ENCODE data around the gene OXLD1.

The OXLD1 gene

DNA sequence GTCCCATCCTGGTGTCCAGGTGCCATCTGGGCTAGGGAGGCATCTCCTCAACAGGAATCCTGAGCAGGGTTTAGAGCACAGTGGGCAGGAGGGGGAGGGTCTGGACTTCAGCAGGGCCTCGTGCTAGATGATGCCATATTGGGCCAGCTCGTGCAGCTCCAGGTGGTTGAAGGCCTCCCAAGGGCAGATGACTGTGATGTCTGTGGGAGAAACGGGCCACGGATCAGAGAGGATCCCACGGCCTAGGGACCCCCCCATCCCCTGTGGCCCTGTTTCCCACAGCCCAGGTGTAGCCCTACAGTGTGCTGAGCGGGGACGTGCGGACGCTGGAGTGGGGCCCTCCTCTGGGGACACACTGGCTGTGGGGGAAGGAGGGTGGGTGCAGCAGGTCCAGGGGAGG lies 15.5 kb downstream of the OXLD1 start:
- H3K4me3 Mint-ChIP-seq, result no peak overlapping the region
- no peaks in the 10 kb centered on the region for H3K9me3 Mint-ChIP-seq
- H3K36me3 Mint-ChIP-seq, result no peaks in the 10 kb centered on the region
- peaks cover 13% of the 10 kb centered on the region for H3K4me1 Mint-ChIP-seq
- no peak overlapping the region for H3K27ac Mint-ChIP-seq
- peaks cover 13% of the 10 kb centered on the region for H3K27me3 Mint-ChIP-seq

DNA sequence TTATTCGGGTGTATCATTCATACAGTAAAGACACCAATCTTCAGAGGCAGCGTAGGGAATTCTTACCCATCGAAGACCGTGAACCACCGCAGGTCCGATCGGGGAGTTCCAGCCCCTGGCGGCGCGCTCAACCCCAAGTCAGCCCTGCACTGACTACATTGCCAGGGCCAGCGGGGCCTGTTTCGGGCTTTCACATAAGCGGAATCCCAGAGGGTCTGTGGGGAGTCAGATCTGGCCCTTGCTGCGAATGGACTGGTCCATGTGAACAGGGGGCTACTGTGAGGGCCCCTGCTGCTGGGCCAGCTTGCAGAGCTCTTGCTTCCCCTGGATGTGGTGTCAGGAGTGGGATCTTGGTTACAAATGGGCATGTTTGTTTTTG lies 17.7 kb downstream of the OXLD1 start:
- Mint-ChIP-seq H3K4me1 (peaks cover 11% of the 10 kb centered on the region), H3K4me3 (no peak overlapping the region), H3K27me3 (peaks cover 13% of the 10 kb centered on the region), H3K9me3 (no peaks in the 10 kb centered on the region), H3K36me3 (no peaks in the 10 kb centered on the region), H3K27ac (no peak overlapping the region)

DNA sequence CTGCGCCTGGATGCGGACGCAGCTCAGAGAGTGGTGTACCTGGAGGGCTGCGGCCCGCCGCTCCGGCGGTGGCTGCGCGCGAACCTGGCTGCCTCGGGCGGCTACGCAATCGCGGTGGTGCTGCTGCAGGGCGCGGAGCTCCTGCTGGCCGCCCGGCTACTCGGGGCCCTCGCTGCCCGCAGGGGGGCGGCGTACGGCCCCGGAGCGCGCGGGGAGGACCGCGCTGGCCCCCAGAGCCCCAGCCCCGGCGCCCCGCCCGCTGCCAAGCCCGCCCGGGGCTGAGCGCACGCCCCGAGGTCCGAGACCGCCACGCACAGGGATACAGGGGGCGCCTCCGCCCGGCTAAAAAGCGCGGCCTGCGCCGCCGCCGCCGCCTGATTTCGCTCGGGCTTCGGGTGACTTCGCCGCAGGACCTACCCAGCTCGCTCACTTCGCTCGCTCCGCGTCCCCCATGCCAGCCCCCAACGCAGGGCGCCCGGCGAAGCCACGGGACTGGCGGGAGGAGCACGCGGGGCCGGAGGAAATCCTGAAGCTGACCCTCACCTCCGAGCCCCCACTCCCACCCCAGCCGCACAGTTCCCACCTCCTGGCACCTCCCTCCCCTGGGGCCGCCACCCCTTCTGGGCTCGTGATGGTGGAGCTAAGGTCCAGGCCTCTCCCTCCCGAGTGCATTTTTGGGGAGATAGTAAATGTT lies 18.2 kb downstream of the OXLD1 start:
- Mint-ChIP-seq H3K9me3 (no peaks in the 10 kb centered on the region), H3K27ac (no peak overlapping the region), H3K27me3 (peaks cover 13% of the 10 kb centered on the region), H3K4me3 (no peak overlapping the region), H3K4me1 (peaks cover 6% of the 10 kb centered on the region), H3K36me3 (no peaks in the 10 kb centered on the region)

DNA sequence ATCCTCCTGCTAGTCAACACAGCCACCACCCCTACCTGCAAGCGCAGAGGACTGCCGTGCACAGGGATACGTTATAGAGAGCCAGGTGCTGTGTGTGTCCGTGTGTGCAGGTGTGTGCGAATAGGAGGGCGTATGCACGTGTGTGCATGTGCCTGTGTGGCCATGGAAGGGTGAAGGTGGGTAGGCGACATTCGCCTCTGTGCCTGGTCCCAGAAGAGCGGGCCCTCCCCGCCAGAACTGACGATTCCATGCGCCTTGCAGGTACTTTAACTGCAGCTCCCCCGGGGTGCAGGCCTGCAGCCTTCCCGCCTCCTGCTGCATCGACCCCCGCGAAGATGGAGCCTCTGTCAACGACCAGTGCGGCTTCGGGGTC lies 18.8 kb downstream of the OXLD1 start:
- H3K4me3 Mint-ChIP-seq, result no peak overlapping the region
- no peak overlapping the region for H3K27ac Mint-ChIP-seq
- H3K27me3 Mint-ChIP-seq, result peaks cover 13% of the 10 kb centered on the region

DNA sequence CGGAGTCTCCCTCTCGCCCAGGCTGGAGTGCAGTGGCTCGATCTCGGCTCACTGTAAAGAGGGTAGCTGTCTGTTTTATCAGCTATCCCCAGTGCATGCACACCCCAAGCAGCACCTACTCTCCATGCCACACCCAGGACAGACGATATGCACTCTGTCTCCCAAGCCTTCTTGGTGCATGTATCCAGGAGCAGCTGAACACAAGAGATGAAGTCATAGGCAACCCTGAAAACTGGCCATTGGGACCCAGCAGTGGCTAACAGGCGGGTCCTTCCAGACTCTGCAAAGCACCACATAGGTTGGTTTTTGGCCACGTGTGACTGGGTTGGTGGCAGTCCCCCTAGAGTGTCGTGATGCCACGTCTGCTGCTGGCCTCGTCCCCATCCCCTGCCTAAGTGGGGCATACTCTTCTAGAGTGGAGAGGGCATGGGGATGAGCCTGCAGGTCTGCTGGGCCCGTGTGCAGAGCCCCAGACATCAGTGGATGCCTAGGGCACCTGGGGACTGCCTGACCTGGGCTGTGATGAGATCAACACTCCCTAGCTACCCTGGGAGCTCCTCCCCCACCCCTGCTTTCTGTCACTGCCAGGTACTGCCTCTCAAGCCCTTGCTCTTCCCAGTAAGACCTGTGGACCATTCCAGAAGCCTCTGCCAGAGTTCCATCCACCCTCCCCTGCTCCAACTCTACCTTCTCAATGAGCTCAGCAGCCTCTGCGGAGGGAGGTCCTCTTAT lies 19.4 kb downstream of the OXLD1 start:
- H3K9me3 Mint-ChIP-seq, result no peaks in the 10 kb centered on the region
- no peak overlapping the region for H3K4me3 Mint-ChIP-seq
- peaks cover 3% of the 10 kb centered on the region for H3K4me1 Mint-ChIP-seq
- no peak overlapping the region for H3K27ac Mint-ChIP-seq
- no peaks in the 10 kb centered on the region for H3K36me3 Mint-ChIP-seq
- H3K27me3 Mint-ChIP-seq, result peaks cover 13% of the 10 kb centered on the region

More for the DNA sequence above, 18.8 kb downstream of the OXLD1 start:
- H3K9me3 Mint-ChIP-seq, result no peaks in the 10 kb centered on the region
- H3K4me1 Mint-ChIP-seq, result peaks cover 3% of the 10 kb centered on the region
- no peaks in the 10 kb centered on the region for H3K36me3 Mint-ChIP-seq

DNA sequence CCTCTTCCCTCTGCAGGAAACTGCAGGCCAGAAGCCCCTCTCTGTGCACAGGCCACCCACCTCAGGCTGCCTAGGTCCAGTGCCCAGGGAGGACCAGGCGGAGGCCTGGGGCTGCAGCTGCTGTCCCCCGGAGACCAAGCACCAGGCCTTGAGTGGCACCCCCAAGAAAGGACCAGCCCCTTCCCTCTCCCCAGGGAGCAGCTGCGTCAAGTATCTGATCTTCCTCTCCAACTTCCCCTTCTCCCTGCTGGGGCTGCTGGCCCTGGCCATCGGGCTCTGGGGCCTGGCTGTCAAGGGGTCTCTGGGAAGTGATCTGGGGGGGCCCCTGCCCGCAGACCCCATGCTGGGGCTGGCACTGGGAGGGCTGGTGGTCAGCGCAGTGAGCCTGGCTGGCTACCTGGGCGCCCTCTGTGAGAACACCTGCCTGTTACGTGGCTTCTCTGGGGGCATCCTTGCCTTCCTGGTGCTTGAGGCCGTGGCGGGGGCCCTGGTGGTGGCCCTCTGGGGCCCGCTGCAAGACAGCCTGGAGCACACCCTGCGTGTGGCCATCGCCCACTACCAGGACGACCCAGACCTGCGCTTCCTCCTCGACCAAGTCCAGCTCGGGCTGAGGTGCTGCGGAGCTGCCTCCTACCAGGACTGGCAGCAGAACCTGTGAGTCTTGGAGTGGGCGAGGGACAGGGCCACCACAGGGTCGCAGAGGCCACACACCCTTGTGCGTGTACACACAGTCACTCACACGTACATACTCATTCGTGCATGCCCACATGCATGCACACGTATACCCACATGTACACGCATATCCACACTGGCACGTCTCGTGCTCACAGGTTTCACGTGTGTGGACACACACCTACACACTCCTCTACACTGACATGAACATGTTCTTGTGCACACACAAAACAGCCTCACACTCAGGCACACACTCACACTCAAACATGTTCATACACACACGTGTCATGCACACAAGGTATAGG lies 21.1 kb downstream of the OXLD1 start:
- H3K4me3 Mint-ChIP-seq, result no peak overlapping the region
- H3K27ac Mint-ChIP-seq, result no peak overlapping the region
- no peaks in the 10 kb centered on the region for H3K36me3 Mint-ChIP-seq
- H3K4me1 Mint-ChIP-seq, result no peaks in the 10 kb centered on the region
- H3K27me3 Mint-ChIP-seq, result peaks cover 10% of the 10 kb centered on the region
- no peaks in the 10 kb centered on the region for H3K9me3 Mint-ChIP-seq

DNA sequence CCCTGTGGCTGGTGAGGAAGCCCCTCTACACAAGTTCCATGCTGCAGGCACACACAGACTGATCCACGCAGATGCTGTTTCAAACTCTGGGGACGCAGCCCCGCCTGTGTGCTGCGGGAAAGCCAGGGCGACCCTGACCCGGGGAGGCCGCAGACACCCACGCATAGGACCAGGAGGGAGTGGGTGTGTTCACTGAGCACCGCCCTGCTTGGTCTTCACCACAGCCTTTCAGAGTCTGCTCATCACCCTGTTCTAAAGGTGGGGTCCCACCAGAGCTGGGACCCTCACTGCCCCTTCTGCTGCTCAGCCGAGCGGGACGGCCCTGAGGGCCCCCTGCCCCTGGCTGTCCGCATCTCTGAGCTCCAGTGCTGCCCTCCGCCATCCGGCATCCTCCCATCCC lies 21.9 kb downstream of the OXLD1 start:
- H3K36me3 Mint-ChIP-seq, result no peaks in the 10 kb centered on the region
- H3K27me3 Mint-ChIP-seq, result peaks cover 7% of the 10 kb centered on the region
- H3K4me3 Mint-ChIP-seq, result no peak overlapping the region
- no peaks in the 10 kb centered on the region for H3K9me3 Mint-ChIP-seq
- H3K4me1 Mint-ChIP-seq, result no peaks in the 10 kb centered on the region
- H3K27ac Mint-ChIP-seq, result no peak overlapping the region

DNA sequence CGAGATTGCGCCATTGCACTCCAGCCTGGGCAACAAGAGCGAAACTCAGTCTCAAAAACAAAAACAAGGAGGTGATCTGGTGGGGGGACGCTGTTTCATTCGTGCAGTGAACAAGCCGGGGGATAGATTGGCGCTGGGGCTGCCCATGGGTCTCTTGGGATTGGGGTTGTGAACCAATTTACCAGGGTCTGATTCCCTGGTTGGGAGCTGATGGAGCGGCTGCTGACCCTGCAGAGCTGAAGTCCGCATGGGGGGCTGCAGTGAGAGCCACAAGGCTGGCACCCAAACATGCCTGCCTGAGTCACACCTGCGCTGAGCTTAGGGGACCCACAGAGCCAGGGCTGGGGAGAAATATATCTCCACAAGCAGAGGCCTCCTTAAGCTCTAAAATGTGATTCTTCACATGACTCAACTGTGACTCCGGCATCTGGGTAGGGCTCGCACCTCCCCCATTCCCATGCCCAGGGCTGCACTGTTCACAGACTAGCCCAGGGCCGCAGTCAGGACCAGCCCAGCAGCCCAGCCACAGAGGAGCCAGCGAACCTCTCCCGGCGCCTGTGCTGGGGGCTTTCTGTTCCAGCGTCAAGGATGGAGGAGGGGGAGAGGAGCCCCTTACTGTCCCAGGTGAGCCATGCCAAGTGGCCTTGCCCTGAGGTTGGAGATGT lies 24.4 kb downstream of the OXLD1 start:
- no peaks in the 10 kb centered on the region for H3K9me3 Mint-ChIP-seq
- no peaks in the 10 kb centered on the region for H3K36me3 Mint-ChIP-seq
- H3K27ac Mint-ChIP-seq, result no peak overlapping the region
- H3K27me3 Mint-ChIP-seq, result peaks cover 2% of the 10 kb centered on the region
- H3K4me3 Mint-ChIP-seq, result no peak overlapping the region
- peaks cover 3% of the 10 kb centered on the region for H3K4me1 Mint-ChIP-seq

DNA sequence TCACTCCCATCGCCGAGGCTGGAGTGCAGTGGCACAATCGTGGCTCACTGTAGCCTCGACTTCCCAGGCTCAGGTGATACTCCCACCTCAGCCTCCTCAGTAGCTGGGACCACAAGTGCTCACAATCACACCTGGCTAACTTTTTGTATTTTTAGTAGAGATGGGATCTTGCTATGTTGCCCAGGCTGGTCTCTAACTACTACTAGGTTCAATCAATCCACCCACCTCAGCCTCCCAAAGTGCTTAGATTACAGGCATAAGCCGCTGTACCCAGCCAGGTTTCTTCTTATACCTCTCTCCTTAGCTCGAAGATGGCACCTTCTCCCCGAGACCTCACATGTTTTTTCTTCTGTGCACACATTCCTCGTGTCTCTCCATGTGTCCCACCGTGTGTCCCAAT lies 26.4 kb downstream of the OXLD1 start:
- Mint-ChIP-seq H3K4me3 (no peak overlapping the region), H3K36me3 (peaks cover 3% of the 10 kb centered on the region), H3K9me3 (no peaks in the 10 kb centered on the region), H3K27ac (no peak overlapping the region), H3K4me1 (peaks cover 13% of the 10 kb centered on the region), H3K27me3 (no peaks in the 10 kb centered on the region)

DNA sequence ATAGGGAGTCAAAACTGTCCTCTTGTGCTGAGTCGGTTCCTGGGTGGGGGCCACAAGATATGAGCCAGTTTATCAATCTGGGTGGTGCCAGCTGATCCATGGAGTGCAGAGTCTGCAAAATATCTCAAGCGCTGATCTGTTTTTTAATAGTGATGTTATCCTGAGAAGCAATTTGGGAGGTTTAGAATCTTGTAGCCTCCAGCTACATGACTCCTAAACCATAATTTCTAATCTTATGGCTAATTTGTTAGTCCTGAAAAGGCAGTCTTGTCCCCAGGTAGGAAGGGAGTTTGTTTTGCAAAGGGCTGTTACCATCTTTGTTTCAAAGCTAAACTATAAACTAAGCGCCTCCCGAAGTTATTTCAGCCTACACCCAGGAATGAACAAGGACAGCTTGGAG lies 27.7 kb downstream of the OXLD1 start:
- H3K27me3 Mint-ChIP-seq, result no peaks in the 10 kb centered on the region
- H3K36me3 Mint-ChIP-seq, result peaks cover 3% of the 10 kb centered on the region
- no peaks in the 10 kb centered on the region for H3K9me3 Mint-ChIP-seq
- peaks cover 13% of the 10 kb centered on the region for H3K4me1 Mint-ChIP-seq
- H3K27ac Mint-ChIP-seq, result peak overlapping the region; percentile 51
- no peak overlapping the region for H3K4me3 Mint-ChIP-seq

DNA sequence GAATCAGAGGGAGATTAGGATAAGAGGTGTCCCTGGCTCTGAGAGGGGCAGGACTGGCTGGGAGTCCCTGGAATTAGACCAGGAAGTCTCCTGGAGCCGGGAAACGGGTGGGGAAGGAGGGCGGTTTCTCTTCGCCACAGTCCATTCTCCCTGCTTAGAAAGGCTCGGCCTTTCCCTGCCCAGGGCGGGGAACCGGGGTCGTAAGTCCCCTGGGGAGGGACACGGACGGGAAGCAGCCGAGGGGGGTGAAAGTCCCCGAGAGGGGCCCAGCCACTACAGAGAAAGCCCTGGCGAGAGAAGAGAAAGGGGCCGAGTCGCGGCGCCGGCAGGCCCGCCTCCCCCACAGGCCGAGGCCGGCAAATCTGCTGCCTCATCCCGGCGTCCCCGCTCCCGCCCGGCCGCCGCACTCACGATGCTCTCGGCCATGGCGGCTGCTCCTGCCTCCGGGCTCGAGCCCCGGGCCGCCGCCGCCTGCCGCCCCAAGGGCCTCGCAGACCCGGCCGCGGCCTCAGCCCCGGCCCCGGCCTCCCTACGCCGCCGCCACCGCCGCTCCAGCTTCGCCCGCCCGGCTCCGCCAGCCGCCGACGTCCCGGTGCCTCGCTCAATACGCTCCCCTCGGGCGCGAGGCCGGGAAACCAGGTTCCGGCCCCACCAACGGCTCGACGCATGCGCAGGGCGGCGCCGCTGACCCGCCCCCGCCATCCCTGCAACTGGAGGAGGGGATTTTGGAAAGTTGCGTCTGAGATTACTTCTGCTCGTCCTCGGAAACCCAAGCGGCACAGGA lies 29.7 kb downstream of the OXLD1 start, which contains the start of the genes NPLOC4 and TSPAN10:
Gene NPLOC4, minus strand, starts transcription at position 608 of the 784 bp plus-strand sequence. Its CDS starts 182 bp downstream, at position 426.
Gene TSPAN10, plus strand, starts transcription at position 692 of the 784 bp plus-strand sequence. CDS start 5,217 bp downstream, outside the sequence.
- H3K36me3 Mint-ChIP-seq, result peaks cover 6% of the 10 kb centered on the region
- peak within 1 kb of the TSS; percentile 96 for H3K27ac Mint-ChIP-seq
- H3K4me1 Mint-ChIP-seq, result peaks cover 18% of the 10 kb centered on the region
- H3K4me3 Mint-ChIP-seq, result peak within 1 kb of the TSS; percentile 99
- no peaks in the 10 kb centered on the region for H3K27me3 Mint-ChIP-seq
- H3K9me3 Mint-ChIP-seq, result no peaks in the 10 kb centered on the region

DNA sequence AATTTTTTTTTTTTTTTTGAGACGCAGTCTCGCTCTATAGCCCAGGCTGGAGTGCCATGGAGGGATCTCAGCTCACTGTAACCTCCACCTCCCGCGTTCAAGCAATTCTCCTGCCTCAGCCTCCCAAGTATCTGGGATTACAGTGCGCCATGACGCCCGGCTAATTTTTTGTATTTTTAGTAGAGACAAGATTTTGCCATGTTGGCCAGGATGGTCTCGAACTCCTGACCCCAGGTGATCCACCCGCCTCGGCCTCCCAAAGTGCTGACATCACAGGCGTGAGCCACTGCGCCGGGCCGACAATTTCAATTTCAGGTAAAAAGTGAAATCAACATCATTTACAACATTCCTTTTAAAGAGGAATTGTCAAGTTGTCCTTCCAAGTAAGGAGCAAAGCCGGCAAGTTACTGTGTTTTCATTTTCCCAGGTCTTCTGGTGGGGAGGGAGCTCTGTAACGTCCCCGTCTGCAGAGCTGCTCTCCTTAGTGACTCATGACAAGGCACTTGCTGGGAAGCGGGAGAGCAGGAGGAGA lies 30.4 kb downstream of the OXLD1 start:
- peaks cover 6% of the 10 kb centered on the region for H3K36me3 Mint-ChIP-seq
- H3K27me3 Mint-ChIP-seq, result no peaks in the 10 kb centered on the region
- no peaks in the 10 kb centered on the region for H3K9me3 Mint-ChIP-seq
- H3K4me3 Mint-ChIP-seq, result peak overlapping the region; percentile 99
- H3K27ac Mint-ChIP-seq, result peak overlapping the region; percentile 96
- H3K4me1 Mint-ChIP-seq, result peaks cover 18% of the 10 kb centered on the region

DNA sequence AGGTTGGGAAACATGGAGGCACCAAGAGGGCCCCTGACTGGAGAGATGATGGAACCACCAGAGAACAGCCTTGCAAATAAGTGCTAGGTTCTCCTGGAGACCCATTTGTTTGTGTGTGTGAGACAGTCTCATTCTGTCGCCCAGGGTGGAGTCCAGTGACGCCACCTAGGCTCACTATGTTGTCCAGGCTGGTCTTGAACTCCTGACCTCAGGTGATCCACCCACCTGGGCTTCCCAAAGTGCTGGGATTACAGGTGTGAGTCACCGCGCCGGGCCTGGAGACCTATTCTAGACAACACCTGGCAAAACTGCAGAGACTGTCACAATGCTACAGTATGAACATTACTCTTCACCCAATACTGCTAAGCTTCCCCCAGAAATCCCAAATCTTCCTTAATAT lies 31.0 kb downstream of the OXLD1 start:
- peaks cover 18% of the 10 kb centered on the region for H3K4me1 Mint-ChIP-seq
- H3K9me3 Mint-ChIP-seq, result no peaks in the 10 kb centered on the region
- H3K36me3 Mint-ChIP-seq, result peaks cover 6% of the 10 kb centered on the region
- peak overlapping the region; percentile 41 for H3K27ac Mint-ChIP-seq
- peak overlapping the region; percentile 99 for H3K4me3 Mint-ChIP-seq
- no peaks in the 10 kb centered on the region for H3K27me3 Mint-ChIP-seq

DNA sequence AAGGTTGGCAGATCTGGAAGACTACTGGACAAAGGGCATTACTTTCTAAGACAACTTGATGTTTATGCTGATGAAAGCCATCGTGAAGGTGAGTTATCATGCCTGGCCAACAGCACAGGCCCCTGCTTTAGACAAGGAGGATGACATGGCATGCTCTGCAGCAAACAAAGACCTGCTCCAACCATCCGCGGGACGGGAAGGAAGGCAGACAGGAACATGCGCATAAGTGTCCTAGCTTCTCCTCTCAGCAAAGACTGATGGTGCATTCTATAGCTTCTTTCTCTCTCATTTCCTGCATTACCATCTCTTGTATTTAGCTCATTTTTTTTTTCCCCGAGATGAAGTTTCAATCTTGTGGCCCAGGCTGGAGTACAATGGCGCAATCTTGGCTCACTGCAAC lies 34.9 kb downstream of the OXLD1 start:
- H3K27ac Mint-ChIP-seq, result no peak overlapping the region
- H3K4me1 Mint-ChIP-seq, result peaks cover 16% of the 10 kb centered on the region
- H3K4me3 Mint-ChIP-seq, result no peak overlapping the region
- H3K9me3 Mint-ChIP-seq, result no peaks in the 10 kb centered on the region
- H3K36me3 Mint-ChIP-seq, result peaks cover 8% of the 10 kb centered on the region
- H3K27me3 Mint-ChIP-seq, result no peaks in the 10 kb centered on the region

Measured in activated naive CD4-positive, alpha-beta T cell treated with anti-CD3 and anti-CD28 coated beads, Interleukin-2, amount 50 U/mL, for 24 hours (primary cell).